GM12875 (cell line): ENCODE data around the gene HHATL.

ENCODE experiments used
- H3K4me3 ChIP-seq: one replicate; pipeline ENCODE4 v1.5.1; 2011; ENCODE audit warnings: low read depth, low read length, control low read depth
- TF ChIP-seq, protein P1 (sequence below): IDR thresholded peaks from 2 replicates; pipeline ENCODE4 v1.5.1; 2011; ENCODE audit warnings: low read depth, mild to moderate bottlenecking, control low read depth, inconsistent platforms, low read length, moderate library complexity, borderline replicate concordance; ENCODE audit not compliant: insufficient read depth

The HHATL gene

GRCh38 chr3:42660898-42661297 lies 41.7 kb downstream of the HHATL start:
- TF ChIP-seq, protein P1, sequence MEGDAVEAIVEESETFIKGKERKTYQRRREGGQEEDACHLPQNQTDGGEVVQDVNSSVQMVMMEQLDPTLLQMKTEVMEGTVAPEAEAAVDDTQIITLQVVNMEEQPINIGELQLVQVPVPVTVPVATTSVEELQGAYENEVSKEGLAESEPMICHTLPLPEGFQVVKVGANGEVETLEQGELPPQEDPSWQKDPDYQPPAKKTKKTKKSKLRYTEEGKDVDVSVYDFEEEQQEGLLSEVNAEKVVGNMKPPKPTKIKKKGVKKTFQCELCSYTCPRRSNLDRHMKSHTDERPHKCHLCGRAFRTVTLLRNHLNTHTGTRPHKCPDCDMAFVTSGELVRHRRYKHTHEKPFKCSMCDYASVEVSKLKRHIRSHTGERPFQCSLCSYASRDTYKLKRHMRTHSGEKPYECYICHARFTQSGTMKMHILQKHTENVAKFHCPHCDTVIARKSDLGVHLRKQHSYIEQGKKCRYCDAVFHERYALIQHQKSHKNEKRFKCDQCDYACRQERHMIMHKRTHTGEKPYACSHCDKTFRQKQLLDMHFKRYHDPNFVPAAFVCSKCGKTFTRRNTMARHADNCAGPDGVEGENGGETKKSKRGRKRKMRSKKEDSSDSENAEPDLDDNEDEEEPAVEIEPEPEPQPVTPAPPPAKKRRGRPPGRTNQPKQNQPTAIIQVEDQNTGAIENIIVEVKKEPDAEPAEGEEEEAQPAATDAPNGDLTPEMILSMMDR = peak; percentile 28; the same call in 1 of the 2 replicates
- no peak overlapping the region for H3K4me3 ChIP-seq

GRCh38 chr3:42660131-42660715 lies 42.4 kb downstream of the HHATL start:
- H3K4me3 ChIP-seq = no peak overlapping the region
- TF ChIP-seq, protein P1 = no peak

GRCh38 chr3:42659451-42660130 lies 43.0 kb downstream of the HHATL start:
- no peak overlapping the region for H3K4me3 ChIP-seq
- TF ChIP-seq, protein P1 = no peak

DNA sequence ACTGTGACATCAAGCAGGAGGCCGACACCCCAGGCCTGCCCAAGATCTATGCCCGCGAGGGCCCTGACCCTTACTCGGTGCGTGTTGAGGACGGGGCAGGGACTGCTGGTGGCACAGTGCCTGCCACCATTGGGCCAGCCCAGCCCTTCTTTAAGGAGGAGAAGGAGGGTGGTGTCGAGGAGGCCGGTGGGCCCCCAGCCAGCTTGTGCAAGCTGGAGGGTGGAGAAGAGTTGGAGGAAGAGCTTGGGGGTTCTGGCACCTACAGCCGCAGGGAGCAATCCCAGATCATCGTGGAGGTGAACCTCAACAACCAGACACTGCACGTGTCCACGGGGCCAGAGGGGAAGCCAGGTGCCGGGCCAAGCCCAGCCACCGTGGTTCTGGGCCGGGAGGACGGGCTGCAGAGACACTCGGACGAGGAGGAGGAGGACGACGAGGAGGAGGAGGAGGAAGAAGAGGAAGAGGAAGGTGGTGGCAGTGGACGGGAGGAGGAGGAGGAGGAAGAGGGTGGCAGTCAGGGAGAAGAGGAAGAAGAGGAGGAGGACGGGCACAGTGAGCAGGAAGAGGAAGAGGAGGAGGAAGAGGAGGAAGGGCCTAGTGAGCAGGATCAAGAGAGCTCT lies 43.7 kb downstream of the HHATL start:
- TF ChIP-seq, protein P1 = no peak
- no peak overlapping the region for H3K4me3 ChIP-seq

DNA sequence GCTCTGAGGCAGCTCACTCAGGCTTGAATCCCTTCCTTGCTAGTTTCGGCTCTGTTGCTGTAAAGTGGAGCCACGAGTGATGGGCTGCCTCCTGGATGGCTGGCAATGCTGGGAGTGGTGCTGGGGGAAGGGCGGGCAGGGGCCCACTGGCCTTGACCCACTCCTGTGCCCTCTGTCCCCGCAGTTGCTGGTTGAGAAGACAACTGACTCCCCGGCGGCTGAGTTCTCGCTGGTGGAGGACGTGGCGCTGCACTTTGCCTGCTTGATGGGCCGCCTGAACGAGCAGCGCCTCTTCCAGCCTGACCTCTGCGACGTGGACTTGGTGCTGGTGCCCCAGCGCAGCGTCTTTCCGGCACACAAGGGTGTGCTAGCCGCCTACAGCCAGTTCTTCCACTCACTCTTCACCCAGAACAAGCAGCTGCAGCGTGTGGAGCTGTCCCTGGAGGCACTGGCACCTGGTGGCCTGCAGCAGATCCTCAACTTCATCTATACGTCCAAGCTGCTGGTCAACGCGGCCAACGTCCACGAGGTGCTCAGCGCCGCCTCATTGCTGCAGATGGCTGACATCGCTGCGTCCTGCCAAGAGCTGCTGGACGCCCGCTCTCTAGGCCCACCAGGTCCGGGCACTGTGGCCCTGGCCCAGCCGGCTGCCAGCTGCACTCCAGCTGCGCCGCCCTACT lies 44.4 kb downstream of the HHATL start:
- H3K4me3 ChIP-seq = no peak overlapping the region
- TF ChIP-seq, protein P1 = no peak

DNA sequence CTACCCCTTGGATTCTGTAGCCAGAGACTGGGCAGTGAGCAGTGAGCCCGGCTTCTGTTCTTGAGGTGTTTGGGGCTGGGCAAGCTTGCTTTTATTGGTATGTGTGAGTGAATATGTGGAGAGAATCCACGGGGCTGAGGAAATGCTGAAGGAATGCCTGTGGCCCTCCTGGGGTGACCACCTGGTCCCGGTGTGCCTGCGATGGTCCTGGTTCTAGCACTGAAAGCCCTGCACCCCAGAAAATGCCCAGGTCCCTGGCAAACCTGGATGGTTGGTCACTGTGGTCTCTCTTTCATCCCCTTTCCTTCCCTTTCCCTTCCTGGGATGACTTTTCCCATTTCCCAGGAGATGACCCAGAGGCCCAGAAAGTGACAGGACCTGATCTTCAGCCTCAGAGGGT lies 44.9 kb downstream of the HHATL start:
- no peak overlapping the region for H3K4me3 ChIP-seq
- TF ChIP-seq, protein P1 = no peak
